ENCODE results near the gene CPXM2. TPM values are rescaled to one million over a fixed set of nuclear protein-coding genes. Genes with fewer than 3 reads are reported as not detected.

The CPXM2 gene
- polyA plus RNA-seq, 1 of the 3 experiments (the other 2 are of a cell fraction) = not detected

- Histone ChIP-seq H3K79me2 (ENCODE audit: insufficient read depth) (no peaks in the 10 kb centered on the region), H3K9me2 (no peaks in the 10 kb centered on the region), H3K36me3 (replicated peaks in 1 of 2; ENCODE audit: control insufficient read depth in 1 of 2, insufficient read depth in 2 of 2, low read length in 1 of 2) (no peaks in the 10 kb centered on the region), H3K27ac (ENCODE audit: low read depth in 2 of 2, low read length in 1 of 2) (no peak overlapping the region), H3K27me3 (ENCODE audit: insufficient read depth) (no peaks in the 10 kb centered on the region), H3K9ac (no peak overlapping the region), H3F3A (replicated peaks; ENCODE audit: insufficient read depth) (no peaks in the 10 kb centered on the region), H3K9me3 (no peaks in the 10 kb centered on the region), H3K4me2 (no peak overlapping the region), H3K4me3 (ENCODE audit: low read depth in 2 of 2, low read length in 1 of 2) (no peak overlapping the region), H2AFZ (ENCODE audit: low read depth) (no peak overlapping the region), H4K20me1 (ENCODE audit: insufficient read depth) (no peaks in the 10 kb centered on the region), H3K4me1 (ENCODE audit: control insufficient read depth in 1 of 2, insufficient read depth in 2 of 2, low read depth in 1 of 2, low read length in 1 of 2) (no peaks in the 10 kb centered on the region)
- ChIA-PET POLR2A (no interaction called here), CTCF (no interaction called here)
- WGBS (ENCODE audit: low lambda C conversion rate) = 16% methylated on average over 5 of the region's 5 CpGs
- TF ChIP-seq CHD2 (IDR thresholded peaks at IDR 0.05; ENCODE audit: low read length, partially characterized antibody) (no peak), ELF1 (IDR thresholded peaks at IDR 0.05) (no peak), FOSL2 (IDR thresholded peaks at IDR 0.05; ENCODE audit: borderline replicate concordance, low read depth) (no peak), MXI1 (IDR thresholded peaks at IDR 0.05; ENCODE audit: low read depth, low read length) (no peak), TCF12 (IDR thresholded peaks at IDR 0.05) (no peak), IRF3 (IDR thresholded peaks at IDR 0.05; ENCODE audit: low read depth, low read length) (no peak), TEAD4 (IDR thresholded peaks at IDR 0.05; ENCODE audit: borderline replicate concordance, insufficient read depth) (no peak), EP300 (IDR thresholded peaks at IDR 0.05; ENCODE audit: borderline replicate concordance in 1 of 2, low read depth in 1 of 2, low read length in 1 of 2) (no peak), GATA2 (CRISPR knock-in tag; IDR thresholded peaks at IDR 0.05) (no peak), CTCF (IDR thresholded peaks at IDR 0.05) (no peak), FOXJ3 (CRISPR knock-in tag; IDR thresholded peaks at IDR 0.05) (no peak), RAD21 (IDR thresholded peaks at IDR 0.05; ENCODE audit: low read length) (no peak), EZH2phosphoT487 (IDR thresholded peaks at IDR 0.05; ENCODE audit: borderline replicate concordance, low read depth) (no peak), TAF1 (IDR thresholded peaks at IDR 0.05; ENCODE audit: borderline replicate concordance, low read depth, low read length) (no peak), SIN3A (IDR thresholded peaks at IDR 0.05; ENCODE audit: borderline replicate concordance, low read depth, low read length) (no peak), MAX (IDR thresholded peaks at IDR 0.05; ENCODE audit: low read depth) (no peak), SMC3 (IDR thresholded peaks at IDR 0.05; ENCODE audit: low read depth, low read length) (no peak), NRF1 (IDR thresholded peaks at IDR 0.05; ENCODE audit: low read depth, low read length) (no peak), RXRA (IDR thresholded peaks at IDR 0.05; ENCODE audit: borderline replicate concordance, low read depth) (no peak)
- DNase-seq = no peak
Observed at GRCh38 chr10:123787566-123787965, 104.0 kb downstream of the CPXM2 start.

Data from SK-N-SH (cell line).